ENCODE results near the gene NHLH1.

Gene NHLH1

GRCh38 chr1:160359559-160360226, 7.2 kb upstream of the NHLH1 start:
- DNase-seq (ENCODE audit: low read depth) = no peak

GRCh38 chr1:160360227-160360695, 6.6 kb upstream of the NHLH1 start:
- DNase-seq (ENCODE audit: low read depth) = no peak

- DNase-seq (ENCODE audit: low read depth) = no peak
These were observed 5.7 kb upstream of the NHLH1 start for GRCh38 chr1:160361199-160361598.

- no peak for DNase-seq (ENCODE audit: low read depth)
These were observed 5.1 kb upstream of the NHLH1 start for GRCh38 chr1:160361814-160362167.

- no peak for DNase-seq (ENCODE audit: low read depth)
These were observed 4.5 kb upstream of the NHLH1 start for GRCh38 chr1:160362168-160362957.

GRCh38 chr1:160363010-160363409, 3.9 kb upstream of the NHLH1 start:
- no peak for DNase-seq (ENCODE audit: low read depth)

GRCh38 chr1:160363951-160364735, 2.7 kb upstream of the NHLH1 start:
- no peak for DNase-seq (ENCODE audit: low read depth)

- DNase-seq (ENCODE audit: low read depth) = no peak
These were observed 1.5 kb upstream of the NHLH1 start for GRCh38 chr1:160365325-160365724.

GRCh38 chr1:160367516-160367900, 637 bp downstream of the NHLH1 start:
- no peak for DNase-seq (ENCODE audit: low read depth)

- no peak for DNase-seq (ENCODE audit: low read depth)
These were observed 1.4 kb downstream of the NHLH1 start for GRCh38 chr1:160367934-160368923.

- DNase-seq (ENCODE audit: low read depth) = no peak
These were observed 2.2 kb downstream of the NHLH1 start for GRCh38 chr1:160369087-160369486.

GRCh38 chr1:160370561-160371345, 3.9 kb downstream of the NHLH1 start:
- no peak for DNase-seq (ENCODE audit: low read depth)

- DNase-seq (ENCODE audit: low read depth) = no peak
These were observed 4.4 kb downstream of the NHLH1 start for GRCh38 chr1:160371346-160371631.

GRCh38 chr1:160371756-160372155, 4.9 kb downstream of the NHLH1 start:
- no peak for DNase-seq (ENCODE audit: low read depth)

GRCh38 chr1:160373696-160374095, 6.8 kb downstream of the NHLH1 start:
- DNase-seq (ENCODE audit: low read depth) = no peak

GRCh38 chr1:160374306-160375110, 7.6 kb downstream of the NHLH1 start:
- DNase-seq (ENCODE audit: low read depth) = no peak

- no peak for DNase-seq (ENCODE audit: low read depth)
These were observed 9.1 kb downstream of the NHLH1 start for GRCh38 chr1:160375788-160376524.

- no peak for DNase-seq (ENCODE audit: low read depth)
These were observed 9.8 kb downstream of the NHLH1 start for GRCh38 chr1:160376525-160377131.

GRCh38 chr1:160377585-160378206, 10.8 kb downstream of the NHLH1 start:
- no peak for DNase-seq (ENCODE audit: low read depth)

All from stimulated activated CD8-positive, alpha-beta memory T cell treated with anti-CD3 and anti-CD28 coated beads, Interleukin-4, amount 100 ng/mL, for 24 hours (primary cell).